Inflammatory macrophage (primary cell): Measurements from ENCODE around the gene PIK3R2.
"Not testable (repeated sequence)": the region's sequence is repeated elsewhere in the genome, so short reads cannot be mapped to it uniquely, and the experiment has no call there.

Source experiments
- DNase-seq, 2 donors: peaks; one replicate each; pipeline ENCODE4 v3.0.0-alpha.2; 2020 to 2022
- total RNA-seq, 18 experiments: gene quantifications; one replicate each; lab custom pipeline; 2026; ENCODE audit warnings: mixed read lengths in 6 of 18, inconsistent platforms in 2 of 18; lab: John Stamatoyannopoulos, UW

The PIK3R2 gene
- total RNA-seq: 0 to 0.23 (median 0.07) reads per million in 18 experiments

- peak; percentile 100 for DNase-seq
Observed at GRCh38 chr19:18152817-18153555, at the start of gene PIK3R2. PIK3R2 (plus strand) TSS chr19:18153163; CDS start chr19:18155880, 2,717 bp downstream.

DNA sequence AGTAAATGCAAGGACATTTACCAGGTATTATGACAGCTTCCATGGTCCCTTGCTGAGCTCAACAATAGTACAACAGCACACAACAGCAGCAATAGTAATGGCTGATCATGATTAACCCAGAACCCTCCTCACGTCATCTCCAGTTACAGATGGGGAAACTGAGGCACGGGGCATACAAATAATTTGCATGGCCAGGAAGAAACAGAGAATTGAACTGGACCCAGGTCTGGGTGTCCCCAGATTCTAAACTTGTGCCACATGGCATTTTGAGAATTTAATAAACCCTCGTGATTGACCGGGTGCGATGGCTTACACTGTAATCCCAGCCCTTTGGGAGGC lies 48.2 kb upstream of the PIK3R2 start:
- no peak for DNase-seq

- DNase-seq: not testable (repeated sequence)
Observed at GRCh38 chr19:18105259-18105658, 47.7 kb upstream of the PIK3R2 start.

- DNase-seq: no peak
Observed at GRCh38 chr19:18107235-18107634, 45.7 kb upstream of the PIK3R2 start.

DNA sequence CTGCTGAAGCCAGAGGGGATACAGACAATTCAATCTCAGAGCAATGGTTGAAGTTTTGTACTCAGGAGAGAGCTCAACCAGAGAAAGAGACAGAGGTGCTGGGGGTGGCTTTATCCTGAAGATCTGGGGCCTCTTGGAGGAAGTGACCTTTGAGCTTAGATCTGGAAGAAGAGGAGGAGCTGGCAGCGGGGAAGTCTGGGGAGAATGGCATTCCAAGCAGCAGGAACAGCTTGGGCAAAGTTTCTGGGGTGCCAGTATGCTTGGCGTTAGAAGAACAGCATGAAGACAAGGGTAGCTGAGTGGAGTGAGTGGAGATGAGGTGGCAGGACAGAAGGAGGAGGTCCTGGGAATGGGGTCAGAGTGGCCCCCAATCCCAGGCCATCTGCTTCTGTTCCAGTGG lies 44.1 kb upstream of the PIK3R2 start:
- no peak for DNase-seq

DNA sequence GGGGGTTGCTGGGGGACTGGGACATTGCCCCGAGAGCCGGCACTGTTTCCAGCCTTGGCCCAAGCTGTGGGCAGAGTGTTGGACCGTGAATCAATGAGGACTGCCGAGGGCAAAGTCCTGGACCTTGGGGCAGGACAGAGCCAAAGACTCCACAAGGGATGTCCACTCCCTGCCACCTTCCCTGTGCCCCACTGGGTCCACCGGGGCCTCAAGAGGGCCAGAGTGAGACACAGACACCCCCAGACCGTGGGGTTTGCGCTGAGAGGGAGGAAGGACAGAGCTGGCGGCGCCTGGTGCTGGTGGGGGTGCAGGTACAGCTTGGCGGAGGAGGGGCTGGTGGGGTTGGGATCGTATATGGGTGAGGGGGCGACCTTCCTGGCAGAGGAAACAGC lies 43.6 kb upstream of the PIK3R2 start:
- no peak for DNase-seq

GRCh38 chr19:18109733-18110608 lies 43.0 kb upstream of the PIK3R2 start:
- DNase-seq: peak; percentile 50 to 57

- no peak for DNase-seq
Observed at GRCh38 chr19:18110609-18111232, 42.2 kb upstream of the PIK3R2 start.

DNA sequence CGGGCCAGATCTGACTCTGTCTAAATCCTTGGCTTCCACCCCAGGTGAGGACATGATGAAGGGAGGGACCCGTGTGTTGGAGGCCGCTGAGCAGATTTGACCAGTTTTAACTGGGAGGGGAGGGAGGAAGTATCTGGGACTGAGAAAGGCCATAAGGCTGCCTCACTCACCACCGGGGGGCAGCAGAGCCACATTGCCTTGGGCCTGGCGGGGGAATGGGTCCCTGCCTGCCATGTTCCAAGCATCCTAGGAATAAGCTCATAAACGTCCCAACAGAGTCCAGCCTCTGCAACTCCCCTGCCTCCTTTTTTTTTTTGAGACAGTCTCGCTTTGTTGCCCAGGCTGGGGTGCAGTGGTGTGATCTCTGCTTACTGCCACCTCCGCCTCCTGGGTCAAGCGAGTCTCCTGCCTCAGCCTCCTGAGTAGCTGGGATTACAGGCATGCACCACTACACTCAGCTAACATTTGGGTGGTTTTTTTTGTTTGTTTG lies 39.9 kb upstream of the PIK3R2 start:
- peak; percentile 82 to 88 for DNase-seq

- no peak for DNase-seq
Observed at GRCh38 chr19:18113827-18114226, 39.1 kb upstream of the PIK3R2 start.

DNA sequence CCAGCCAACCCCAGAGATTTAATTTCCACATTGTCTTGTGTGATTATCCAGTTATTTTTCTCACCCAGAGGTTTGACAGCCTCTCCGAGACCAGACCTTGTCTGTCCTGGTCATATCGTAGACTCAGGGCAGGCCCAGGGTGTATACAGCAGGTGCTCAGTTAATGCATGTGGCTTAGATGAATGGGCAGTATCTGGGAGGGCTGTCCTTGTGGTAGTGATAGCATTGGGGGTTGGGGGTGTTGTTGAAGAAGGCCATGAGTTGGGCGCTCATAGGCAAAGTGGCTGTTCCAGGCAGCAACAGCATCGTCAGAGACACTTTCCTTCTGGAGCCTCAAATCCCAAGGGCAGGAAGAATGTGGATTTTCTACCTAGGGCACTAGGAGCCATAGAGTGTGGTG lies 38.5 kb upstream of the PIK3R2 start:
- no peak for DNase-seq

GRCh38 chr19:18117364-18117691 lies 35.6 kb upstream of the PIK3R2 start:
- DNase-seq: no peak

GRCh38 chr19:18117692-18118378 lies 35.1 kb upstream of the PIK3R2 start:
- DNase-seq: peak; percentile 92 to 95

DNA sequence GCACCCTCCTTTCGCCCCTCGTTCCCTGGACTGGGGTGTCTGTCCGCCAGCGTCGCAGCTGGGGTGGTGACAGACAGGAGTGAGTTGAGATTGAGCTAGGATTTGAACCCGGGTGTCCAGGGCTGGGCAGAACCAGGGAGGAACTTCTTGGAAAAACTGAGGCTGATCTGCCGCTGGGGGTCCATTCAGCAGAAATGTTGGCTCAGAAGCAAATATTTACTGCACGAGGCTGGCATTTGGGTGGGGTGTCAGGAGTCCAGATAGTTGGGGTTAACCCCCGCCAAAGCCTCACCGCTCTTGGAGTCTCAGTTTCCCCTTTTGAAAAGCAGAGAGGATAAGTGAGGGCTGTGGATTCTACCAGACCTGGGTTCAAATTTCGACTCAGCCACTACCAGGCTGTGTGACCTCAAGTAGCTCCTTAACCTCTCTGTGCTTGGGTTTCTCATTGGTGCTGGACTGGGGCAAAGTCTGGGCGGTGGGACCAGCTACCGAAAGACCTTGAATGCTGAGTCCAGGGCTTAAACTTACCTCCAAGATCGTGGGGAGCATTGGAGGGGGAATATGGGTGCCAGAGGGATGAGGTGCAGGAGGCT lies 34.4 kb upstream of the PIK3R2 start:
- no peak for DNase-seq

GRCh38 chr19:18119013-18119716 lies 33.8 kb upstream of the PIK3R2 start:
- no peak for DNase-seq

DNA sequence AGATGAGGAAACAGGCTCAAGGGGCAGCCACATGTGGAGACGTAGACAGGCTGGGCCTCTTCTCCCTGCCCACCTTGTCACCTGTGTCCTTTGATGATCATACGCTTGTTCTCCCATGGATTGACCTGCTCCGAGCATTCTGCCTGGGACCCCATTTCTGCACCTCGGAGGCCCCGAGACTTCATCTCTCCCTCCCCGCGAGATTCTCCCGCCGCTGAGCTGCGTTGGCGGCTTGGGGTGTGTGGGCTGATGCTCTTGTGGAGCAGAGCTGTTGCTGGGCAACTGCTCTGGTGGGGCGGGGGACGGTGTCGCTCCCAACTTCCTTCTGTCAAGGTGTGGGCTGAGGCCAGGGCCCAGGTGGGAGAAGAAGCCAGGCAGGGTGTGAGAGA lies 33.3 kb upstream of the PIK3R2 start:
- no peak for DNase-seq

- no peak for DNase-seq
Observed at GRCh38 chr19:18120127-18120526, 32.8 kb upstream of the PIK3R2 start.

DNA sequence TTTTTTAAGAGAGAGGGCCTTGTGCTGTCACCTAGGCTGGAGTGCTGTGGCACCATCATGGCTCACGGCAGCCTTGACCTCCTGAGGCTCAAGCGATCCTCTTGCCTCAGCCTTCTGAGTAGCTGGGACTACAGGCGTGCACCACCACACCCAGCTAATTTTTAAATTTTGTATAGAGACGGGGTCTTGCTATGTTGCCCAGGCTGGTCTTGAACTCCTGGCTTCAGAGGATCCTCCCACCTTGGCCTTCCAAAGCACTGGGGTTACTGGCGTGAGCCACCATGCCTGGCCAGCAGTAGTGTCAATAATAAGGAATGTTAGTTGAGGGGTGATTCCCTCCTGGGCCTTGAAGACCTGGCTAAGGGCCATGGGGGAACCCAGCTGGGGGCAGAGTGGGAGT lies 31.8 kb upstream of the PIK3R2 start:
- DNase-seq: no peak

GRCh38 chr19:18122424-18122823 lies 30.5 kb upstream of the PIK3R2 start:
- DNase-seq: no peak

DNA sequence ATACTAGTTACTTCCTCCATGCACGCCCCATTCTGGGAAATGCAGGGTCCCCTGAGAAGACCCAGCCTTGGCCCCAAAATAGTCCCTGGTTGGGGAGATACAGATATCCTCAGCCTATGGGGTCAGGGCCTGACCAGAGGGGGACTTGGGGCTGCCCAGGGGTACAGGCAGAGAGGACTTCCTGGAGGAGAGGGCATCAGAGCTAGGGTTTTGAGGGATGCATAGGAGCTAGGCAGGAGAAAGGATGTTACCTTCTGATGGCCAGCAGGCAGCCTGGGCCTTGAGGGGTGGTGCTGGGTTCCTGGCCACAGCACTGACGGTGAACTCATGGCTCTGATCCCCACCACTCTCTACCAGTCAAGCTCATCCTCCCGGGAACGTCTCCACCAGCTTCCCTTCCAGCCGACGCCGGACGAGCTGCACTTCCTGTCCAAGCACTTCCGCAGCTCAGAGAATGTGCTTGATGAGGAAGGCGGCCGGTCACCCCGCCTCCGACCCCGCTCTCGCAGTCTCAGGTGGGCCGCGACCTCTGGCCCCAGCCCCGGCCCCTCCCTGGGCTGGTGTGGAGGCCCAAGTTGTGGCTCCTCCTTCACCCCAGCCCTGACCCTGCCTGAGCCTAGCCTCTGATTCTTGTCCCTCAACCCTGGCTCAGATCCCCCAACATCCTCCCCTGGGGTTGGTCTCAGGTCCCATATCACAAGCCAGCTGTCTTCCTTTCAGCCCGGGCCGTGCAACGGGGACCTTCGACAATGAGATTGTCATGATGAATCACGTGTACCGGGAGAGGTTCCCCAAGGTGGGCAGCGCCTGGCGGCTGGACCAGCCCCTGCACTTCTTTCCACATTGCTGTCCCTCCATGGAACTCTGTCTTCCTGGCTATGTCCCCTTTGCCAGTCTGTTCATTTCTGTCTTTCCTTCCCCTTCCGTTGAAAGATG lies 29.8 kb upstream of the PIK3R2 start:
- peak in 1 of 2 donors; percentile 19 for DNase-seq

DNA sequence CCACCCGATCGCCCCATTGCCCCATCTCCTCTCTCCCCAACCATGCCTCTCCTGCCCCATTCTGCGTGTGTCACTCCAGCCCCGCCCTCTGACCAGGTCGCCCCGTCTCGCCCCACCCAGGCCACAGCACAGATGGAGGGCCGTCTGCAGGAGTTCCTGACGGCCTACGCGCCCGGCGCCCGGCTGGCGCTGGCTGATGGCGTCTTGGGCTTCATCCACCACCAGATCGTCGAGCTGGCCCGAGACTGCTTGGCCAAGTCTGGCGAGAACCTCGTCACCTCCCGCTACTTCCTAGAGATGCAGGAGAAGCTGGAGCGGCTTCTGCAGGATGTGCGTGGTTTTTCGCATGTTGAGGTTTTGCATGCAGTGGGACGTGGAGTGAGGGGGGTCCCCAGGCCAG lies 29.1 kb upstream of the PIK3R2 start:
- no peak for DNase-seq
